ENCODE measurements around the gene ETNK1. TPM values are rescaled to one million over a fixed set of nuclear protein-coding genes. Genes with fewer than 3 reads are reported as not detected.
"Not testable (repeated sequence)": the region's sequence is repeated elsewhere in the genome, so short reads cannot be mapped to it uniquely, and the experiment has no call there.

The ETNK1 gene
- total RNA-seq, 2 experiments from 2014 or later, result 35.9 to 39.4 TPM

DNA sequence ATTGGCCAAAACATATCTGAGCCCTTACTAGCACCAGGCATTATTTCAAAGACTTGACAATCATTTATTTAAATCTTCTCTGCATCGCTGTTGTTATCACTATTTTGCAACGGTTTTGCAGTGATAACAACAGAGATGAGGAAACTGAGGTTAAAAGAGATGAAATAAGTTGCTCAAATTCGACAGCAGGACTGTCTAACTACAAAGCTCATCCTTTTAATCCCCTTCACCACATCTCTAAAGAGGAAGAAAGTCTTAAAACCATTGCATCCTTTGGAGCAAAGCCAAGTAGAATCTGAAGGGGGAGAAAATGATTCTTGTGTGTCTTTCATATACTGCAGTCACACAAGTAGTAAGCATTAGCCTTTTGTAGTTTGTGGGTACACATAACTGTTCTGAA lies 14.8 kb upstream of the ETNK1 start:
- H3K9me3 Mint-ChIP-seq, result peaks cover 15% of the 10 kb centered on the region
- H3K36me3 Mint-ChIP-seq (ENCODE audit: low read depth), result peaks cover 3% of the 10 kb centered on the region
- CTCF ChIA-PET, result no interaction called here
- H3K4me1 Mint-ChIP-seq (ENCODE audit: low read depth), result no peaks in the 10 kb centered on the region
- intact Hi-C loops (cut with micrococcal nuclease), result no loop called here
- no peak for DNase-seq
- H3K27ac Mint-ChIP-seq, result no peak overlapping the region
- H3K27me3 Mint-ChIP-seq (ENCODE audit: low read depth), result peaks cover 3% of the 10 kb centered on the region
- H3K4me3 Mint-ChIP-seq, result no peak overlapping the region

DNA sequence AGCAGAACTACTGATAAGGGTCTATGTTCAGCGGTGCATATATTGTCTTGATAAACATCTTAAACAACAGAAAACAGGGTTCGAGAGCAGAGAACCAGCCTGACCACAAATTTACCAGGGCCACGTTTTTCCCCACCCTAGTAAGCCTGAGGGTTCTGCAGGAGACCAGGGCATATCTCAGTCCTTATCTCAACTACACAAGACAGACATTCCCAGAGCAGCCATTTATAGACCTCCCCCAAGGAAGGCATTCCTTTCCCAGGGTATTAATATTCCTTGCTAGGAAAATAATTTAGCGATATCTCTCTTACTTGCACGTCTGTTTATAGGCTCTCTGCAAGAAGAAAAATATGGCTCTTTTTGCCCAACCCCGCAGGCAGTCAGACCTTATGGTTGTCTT lies 12.1 kb upstream of the ETNK1 start:
- H3K4me3 Mint-ChIP-seq; H3K36me3 Mint-ChIP-seq (ENCODE audit: low read depth); intact Hi-C loops (cut with micrococcal nuclease); CTCF ChIA-PET; H3K27me3 Mint-ChIP-seq (ENCODE audit: low read depth); H3K4me1 Mint-ChIP-seq (ENCODE audit: low read depth); H3K27ac Mint-ChIP-seq; DNase-seq: not testable (repeated sequence)
- H3K9me3 Mint-ChIP-seq, result peaks cover 25% of the 10 kb centered on the region

DNA sequence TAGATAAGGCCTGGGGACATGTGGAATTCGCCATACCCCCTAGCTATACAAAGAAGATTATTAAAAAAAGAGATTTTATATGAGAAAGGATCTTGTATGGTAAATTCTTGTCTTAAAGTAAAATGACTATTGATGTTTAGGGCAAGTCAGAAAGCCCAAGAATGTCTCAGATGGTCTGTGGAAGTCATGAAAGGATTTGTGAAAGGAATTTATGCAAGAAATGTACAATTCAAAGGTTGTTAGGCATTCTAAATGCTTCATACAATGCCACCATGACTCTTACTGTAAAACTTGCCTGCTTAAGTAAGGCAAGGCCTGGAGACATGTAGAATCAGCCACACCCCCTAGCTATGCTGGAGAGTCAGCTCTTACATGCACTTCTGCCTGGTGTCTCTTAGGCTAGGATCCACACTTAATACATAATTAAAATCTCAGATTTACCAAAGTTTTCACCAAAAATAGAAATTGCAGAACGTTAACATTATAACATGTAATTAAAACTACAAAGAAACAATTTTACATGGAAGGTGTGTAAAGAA lies 8.9 kb upstream of the ETNK1 start:
- Mint-ChIP-seq H3K4me1 (ENCODE audit: low read depth) (no peaks in the 10 kb centered on the region), H3K9me3 (peaks cover 22% of the 10 kb centered on the region), H3K36me3 (ENCODE audit: low read depth) (peaks cover 5% of the 10 kb centered on the region), H3K4me3 (no peak overlapping the region), H3K27me3 (ENCODE audit: low read depth) (peaks cover 3% of the 10 kb centered on the region), H3K27ac (no peak overlapping the region)
- intact Hi-C loops (cut with micrococcal nuclease), result no loop called here
- DNase-seq, result no peak
- CTCF ChIA-PET, result no interaction called here

DNA sequence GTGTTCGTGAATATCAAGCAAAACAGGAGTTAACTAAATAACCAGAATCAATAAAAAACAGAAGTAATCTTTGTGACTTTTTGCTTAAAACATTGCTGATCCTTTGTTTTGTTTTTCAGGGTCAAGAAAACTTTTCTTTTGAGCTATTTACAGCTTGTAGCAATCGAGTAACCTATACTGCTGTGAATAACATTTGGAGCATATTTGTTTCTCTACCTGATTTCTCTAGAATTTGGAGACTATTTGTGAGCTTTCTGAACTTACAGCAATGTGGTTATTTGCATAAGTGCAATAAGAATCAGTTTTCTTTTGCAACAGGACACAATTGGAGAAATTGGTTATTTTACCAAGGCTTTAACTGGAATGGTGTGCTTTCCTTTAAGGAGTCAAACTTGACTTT lies 7.3 kb upstream of the ETNK1 start:
- Mint-ChIP-seq H3K27me3 (ENCODE audit: low read depth) (no peaks in the 10 kb centered on the region), H3K9me3 (peaks cover 15% of the 10 kb centered on the region), H3K27ac (no peak overlapping the region), H3K36me3 (ENCODE audit: low read depth) (peaks cover 1% of the 10 kb centered on the region), H3K4me3 (no peak overlapping the region), H3K4me1 (ENCODE audit: low read depth) (no peaks in the 10 kb centered on the region)
- intact Hi-C loops (cut with micrococcal nuclease), result no loop called here
- no peak for DNase-seq
- CTCF ChIA-PET, result no interaction called here

DNA sequence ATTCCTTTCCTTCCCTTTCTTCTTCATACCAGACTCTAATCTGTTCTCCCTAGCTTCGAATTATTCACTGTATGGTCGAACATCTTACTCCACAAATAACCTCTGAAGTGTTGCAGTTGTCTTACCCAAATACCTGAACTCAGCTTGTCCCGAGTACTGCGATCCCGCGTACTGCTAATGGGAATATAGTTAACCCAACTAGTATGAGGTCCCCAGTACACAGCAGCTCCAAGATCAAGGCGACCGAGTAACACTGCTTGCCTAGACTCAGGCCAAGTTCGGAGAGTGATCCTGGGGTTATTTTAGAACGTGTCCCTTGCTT lies 462 bp upstream of the ETNK1 start:
- Mint-ChIP-seq H3K4me1 (ENCODE audit: low read depth) (peaks cover 27% of the 10 kb centered on the region), H3K9me3 (no peaks in the 10 kb centered on the region), H3K27me3 (ENCODE audit: low read depth) (no peaks in the 10 kb centered on the region), H3K36me3 (ENCODE audit: low read depth) (peaks cover 4% of the 10 kb centered on the region), H3K27ac (peak overlapping the region; percentile 90), H3K4me3 (peak overlapping the region; percentile 93)
- intact Hi-C loops (cut with micrococcal nuclease), result loop anchor here (10.0 kb wide), 3 partner anchors 520 to 1120 kb away; partner anchors contain the start of genes GOLT1B, LDHB and RECQL
- no peak for DNase-seq
- CTCF ChIA-PET, result interaction anchor here (1.0 to 1.4 kb wide), 4 partner anchors 46 to 95 kb away, joined by 3 to 7 read pairs (median 4); partner anchors contain the start of gene C2CD5

DNA sequence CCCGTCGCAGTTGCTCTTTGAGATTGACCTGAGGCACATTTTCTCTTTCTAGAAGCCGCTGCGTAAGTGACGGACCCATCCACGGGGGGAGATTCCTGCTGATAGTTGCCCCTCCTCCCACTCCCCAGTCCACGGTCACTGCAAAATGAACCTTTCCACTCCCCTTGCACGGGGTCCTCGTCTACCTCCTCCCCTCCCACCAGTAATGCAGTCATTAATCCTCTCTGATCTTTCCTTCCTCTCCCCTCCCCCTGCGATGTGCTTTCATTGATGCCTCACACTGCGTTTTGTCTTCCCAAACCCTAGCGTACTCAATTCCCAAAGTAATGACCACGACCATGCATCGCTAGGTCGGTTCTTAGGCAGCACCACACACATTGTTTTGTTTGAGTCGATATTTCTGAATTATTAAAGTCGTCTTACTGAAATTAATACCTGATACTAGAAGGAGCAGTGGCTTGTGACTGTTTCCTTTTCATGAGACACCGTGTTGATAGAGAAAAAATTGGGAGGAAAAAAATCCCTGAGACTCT lies 857 bp downstream of the ETNK1 start:
- peak overlapping the region; percentile 93 for H3K4me3 Mint-ChIP-seq
- peaks cover 4% of the 10 kb centered on the region for H3K36me3 Mint-ChIP-seq (ENCODE audit: low read depth)
- peak overlapping the region; percentile 90 for H3K27ac Mint-ChIP-seq
- no peaks in the 10 kb centered on the region for H3K27me3 Mint-ChIP-seq (ENCODE audit: low read depth)
- CTCF ChIA-PET, result no interaction called here
- no peaks in the 10 kb centered on the region for H3K9me3 Mint-ChIP-seq
- DNase-seq, result peak; percentile 38
- H3K4me1 Mint-ChIP-seq (ENCODE audit: low read depth), result peaks cover 33% of the 10 kb centered on the region
- intact Hi-C loops (cut with micrococcal nuclease), result loop anchor here (1.0 to 10.0 kb wide), 8 partner anchors 29 to 1121 kb away; partner anchors contain the start of genes C2CD5, CMAS, GOLT1B and LDHB

DNA sequence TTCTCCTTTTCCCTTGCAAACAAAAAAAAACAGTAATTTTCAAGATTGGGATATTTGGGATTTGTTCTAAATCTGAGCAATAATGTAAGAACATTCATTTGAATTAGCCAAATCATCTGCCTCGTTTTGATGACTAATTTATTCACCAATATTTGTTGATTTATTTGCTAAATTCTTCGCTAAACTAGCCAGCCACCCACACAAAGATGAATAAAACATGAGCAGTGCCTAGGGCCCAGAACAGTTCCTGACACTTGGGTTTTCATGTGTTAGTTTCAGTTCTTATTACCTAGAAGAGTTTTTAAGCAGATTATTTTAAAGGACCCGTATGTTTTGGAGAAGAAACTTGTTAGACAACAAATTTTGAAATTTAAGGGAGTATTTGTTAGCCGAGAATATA lies 1.4 kb downstream of the ETNK1 start:
- DNase-seq, result peak; percentile 38
- Mint-ChIP-seq H3K36me3 (ENCODE audit: low read depth) (peaks cover 5% of the 10 kb centered on the region), H3K27ac (peak overlapping the region; percentile 90), H3K4me3 (peak overlapping the region; percentile 93), H3K27me3 (ENCODE audit: low read depth) (no peaks in the 10 kb centered on the region), H3K9me3 (no peaks in the 10 kb centered on the region), H3K4me1 (ENCODE audit: low read depth) (peaks cover 36% of the 10 kb centered on the region)
- CTCF ChIA-PET, result interaction anchor here (0.7 to 3.1 kb wide), 2 partner anchors 44 to 95 kb away, joined by 3 to 10 read pairs; no protein-coding TSS in a partner anchor
- intact Hi-C loops (cut with micrococcal nuclease), result loop anchor here (2.0 to 10.0 kb wide), 5 partner anchors 30 to 1122 kb away; partner anchors contain the start of genes GOLT1B, LDHB and RECQL

DNA sequence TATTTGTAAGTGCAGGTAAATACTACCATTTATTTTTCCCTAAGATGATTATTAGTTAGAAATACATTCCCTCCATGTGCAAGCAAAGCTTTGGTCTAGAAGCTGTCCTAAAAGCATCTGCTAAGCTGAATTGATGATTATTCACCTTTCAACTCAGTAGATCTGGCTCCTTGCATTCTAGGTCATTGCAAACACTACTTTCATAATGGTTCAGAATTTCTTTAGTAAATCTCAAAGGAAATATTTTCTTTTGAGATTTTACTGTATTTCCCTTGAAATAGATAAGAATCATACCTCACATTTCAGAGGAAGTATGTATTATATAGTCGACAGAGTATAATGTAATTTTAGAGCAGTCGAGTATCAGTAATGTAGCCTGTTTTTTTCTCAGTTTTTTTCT lies 2.4 kb downstream of the ETNK1 start:
- no peaks in the 10 kb centered on the region for H3K27me3 Mint-ChIP-seq (ENCODE audit: low read depth)
- no peak for DNase-seq
- no peaks in the 10 kb centered on the region for H3K9me3 Mint-ChIP-seq
- H3K27ac Mint-ChIP-seq, result peak overlapping the region; percentile 50
- H3K36me3 Mint-ChIP-seq (ENCODE audit: low read depth), result peaks cover 7% of the 10 kb centered on the region
- intact Hi-C loops (cut with micrococcal nuclease), result loop anchor here (2.0 to 10.0 kb wide), 5 partner anchors 31 to 1123 kb away; partner anchors contain the start of genes GOLT1B, LDHB and RECQL
- CTCF ChIA-PET, result interaction anchor here (0.6 to 3.1 kb wide), 3 partner anchors 96 to 322 kb away, joined by 3 to 10 read pairs (median 8); no protein-coding TSS in a partner anchor
- H3K4me3 Mint-ChIP-seq, result peak overlapping the region; percentile 60
- peaks cover 41% of the 10 kb centered on the region for H3K4me1 Mint-ChIP-seq (ENCODE audit: low read depth)

DNA sequence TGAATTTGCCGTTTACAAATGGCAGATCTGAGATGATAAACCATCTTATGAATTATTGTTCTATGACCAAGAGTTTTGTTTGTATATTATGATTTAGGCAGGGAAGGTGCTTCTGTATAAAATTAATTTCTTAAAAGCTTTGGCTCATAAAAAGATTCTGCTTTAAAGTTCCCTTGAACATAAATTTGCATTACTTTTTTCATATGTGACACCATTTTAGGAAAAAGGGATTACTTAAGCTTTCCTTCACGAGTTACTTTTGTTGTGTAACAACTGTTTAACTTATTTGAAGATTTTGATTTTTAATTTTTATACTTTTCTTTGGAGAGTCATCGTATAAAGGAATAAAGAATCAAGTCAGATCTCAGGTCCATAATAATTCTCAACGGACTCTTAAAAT lies 3.3 kb downstream of the ETNK1 start:
- H3K4me3 Mint-ChIP-seq, result peak overlapping the region; percentile 11
- CTCF ChIA-PET, result interaction anchor here (1.4 to 3.1 kb wide), 2 partner anchors 97 to 99 kb away, joined by 8 to 10 read pairs; no protein-coding TSS in a partner anchor
- intact Hi-C loops (cut with micrococcal nuclease), result loop anchor here (5.0 to 10.0 kb wide), 4 partner anchors 151 to 1123 kb away; partner anchors contain the start of genes GOLT1B, LDHB and RECQL
- H3K27ac Mint-ChIP-seq, result no peak overlapping the region
- peaks cover 10% of the 10 kb centered on the region for H3K36me3 Mint-ChIP-seq (ENCODE audit: low read depth)
- H3K4me1 Mint-ChIP-seq (ENCODE audit: low read depth), result peaks cover 50% of the 10 kb centered on the region
- no peaks in the 10 kb centered on the region for H3K9me3 Mint-ChIP-seq
- no peak for DNase-seq
- H3K27me3 Mint-ChIP-seq (ENCODE audit: low read depth), result no peaks in the 10 kb centered on the region

DNA sequence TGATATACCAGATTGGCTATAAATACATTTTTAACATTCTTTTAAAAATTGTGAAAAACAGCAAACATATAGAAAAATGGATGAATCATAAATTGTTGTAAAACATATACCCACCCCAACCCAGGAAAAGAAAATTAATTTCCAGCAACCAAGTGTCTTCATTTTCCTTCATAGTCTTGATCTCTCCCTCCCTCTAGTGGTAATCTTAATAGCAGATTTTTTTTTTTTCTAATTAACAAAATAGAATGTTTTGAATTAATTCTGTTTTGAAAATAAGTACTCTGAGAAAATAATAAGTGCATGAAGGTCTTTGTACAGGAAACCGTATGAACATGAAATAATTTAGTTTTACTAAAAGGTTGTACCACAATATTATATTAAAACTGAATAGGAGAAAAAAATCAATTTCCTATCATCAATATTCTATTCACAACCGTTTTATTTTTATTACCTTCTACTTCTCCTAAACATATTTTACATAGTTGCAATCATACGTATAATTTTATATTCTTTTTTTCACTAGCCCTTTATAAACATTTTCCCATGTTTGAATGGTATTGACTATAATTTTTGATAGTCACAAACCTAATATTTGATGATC lies 7.0 kb downstream of the ETNK1 start:
- Mint-ChIP-seq H3K27ac (no peak overlapping the region), H3K36me3 (ENCODE audit: low read depth) (peaks cover 15% of the 10 kb centered on the region), H3K4me1 (ENCODE audit: low read depth) (peaks cover 61% of the 10 kb centered on the region), H3K27me3 (ENCODE audit: low read depth) (no peaks in the 10 kb centered on the region), H3K9me3 (no peaks in the 10 kb centered on the region), H3K4me3 (no peak overlapping the region)
- no peak for DNase-seq
- intact Hi-C loops (cut with micrococcal nuclease), result loop anchor here (1.0 kb wide), 1 partner anchor 103 kb away; no protein-coding TSS in a partner anchor
- CTCF ChIA-PET, result interaction anchor here (1.3 kb wide), 1 partner anchor 103 kb away, joined by 3 read pairs; no protein-coding TSS in a partner anchor

DNA sequence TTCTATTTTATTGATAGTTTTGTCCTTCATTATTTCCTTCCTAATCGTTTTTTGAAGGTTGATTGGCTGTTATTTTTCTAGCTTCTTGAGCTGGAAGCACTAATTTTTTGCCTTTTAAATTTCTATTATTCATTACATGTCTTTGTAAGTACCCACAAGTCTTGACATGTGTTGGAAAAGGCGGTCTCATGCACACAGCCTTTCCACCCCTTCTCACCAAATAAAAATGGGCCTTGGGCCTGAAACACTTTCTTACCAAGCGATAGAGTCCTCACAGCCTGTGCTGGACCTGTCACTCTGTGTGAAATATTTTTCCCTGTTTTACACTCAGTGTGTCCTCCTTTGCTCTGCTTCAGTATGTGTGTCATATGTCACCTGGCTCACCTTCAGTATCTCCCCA lies 9.9 kb downstream of the ETNK1 start:
- Mint-ChIP-seq H3K4me3 (no peak overlapping the region), H3K27me3 (ENCODE audit: low read depth) (no peaks in the 10 kb centered on the region), H3K27ac (no peak overlapping the region), H3K4me1 (ENCODE audit: low read depth) (peaks cover 52% of the 10 kb centered on the region), H3K36me3 (ENCODE audit: low read depth) (peaks cover 21% of the 10 kb centered on the region), H3K9me3 (no peaks in the 10 kb centered on the region)
- CTCF ChIA-PET, result no interaction called here
- intact Hi-C loops (cut with micrococcal nuclease), result no loop called here
- DNase-seq, result no peak

DNA sequence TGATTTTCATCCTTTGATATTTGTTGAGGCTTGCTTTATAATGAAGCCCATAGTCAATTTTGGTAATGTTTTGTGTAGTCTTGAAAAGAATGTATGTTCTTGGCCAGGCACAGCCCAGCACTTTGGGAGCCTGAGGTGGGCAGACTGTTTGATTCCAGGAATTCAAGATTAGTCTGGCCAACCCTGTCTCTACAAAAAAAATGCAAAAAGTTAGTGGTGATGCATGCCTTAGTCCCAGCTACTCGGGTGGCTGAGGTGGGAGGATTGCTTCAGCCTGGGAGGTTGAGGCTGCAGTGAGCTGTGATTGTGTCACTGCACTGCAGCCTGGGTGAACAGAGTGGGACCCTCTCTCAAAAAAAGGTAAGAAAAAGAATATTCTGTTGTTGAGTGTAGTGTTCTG lies 10.8 kb downstream of the ETNK1 start:
- peaks cover 47% of the 10 kb centered on the region for H3K4me1 Mint-ChIP-seq (ENCODE audit: low read depth)
- CTCF ChIA-PET, result interaction anchor here (0.6 to 0.7 kb wide), 2 partner anchors 14 to 92 kb away, joined by 3 read pairs; partner anchors contain the start of gene C2CD5
- H3K9me3 Mint-ChIP-seq, result no peaks in the 10 kb centered on the region
- no peak overlapping the region for H3K4me3 Mint-ChIP-seq
- no peak overlapping the region for H3K27ac Mint-ChIP-seq
- intact Hi-C loops (cut with micrococcal nuclease), result no loop called here
- no peak for DNase-seq
- H3K27me3 Mint-ChIP-seq (ENCODE audit: low read depth), result no peaks in the 10 kb centered on the region
- H3K36me3 Mint-ChIP-seq (ENCODE audit: low read depth), result peaks cover 21% of the 10 kb centered on the region

Measured in activated naive CD4-positive, alpha-beta T cell treated with anti-CD3 and anti-CD28 coated beads for 36 hours (primary cell).